Suprapubic skin (tissue), 4 donors: ENCODE data around the gene CES2. TPM values are rescaled to one million over a fixed set of nuclear protein-coding genes. Genes with fewer than 3 reads are reported as not detected.
A peak's percentile ranks its signal among the peaks of the same experiment; 100 is the strongest.

Source experiments
- DNase-seq, 2 donors: peaks; one replicate each; pipeline ENCODE4 v3.0.0-alpha.2; 2019; ENCODE audit warnings: low spot score in 2 of 2
- H3K27ac ChIP-seq: fragments of 200-600 bp; sonication (generic); one replicate; pipeline ENCODE4 v1.5.1; 2019
- H3K27me3 ChIP-seq: fragments of 200-600 bp; sonication (generic); one replicate; pipeline ENCODE4 v1.5.1; 2019
- H3K36me3 ChIP-seq: fragments of 200-600 bp; sonication (generic); one replicate; pipeline ENCODE4 v1.5.1; 2019
- H3K4me1 ChIP-seq: fragments of 200-600 bp; sonication (generic); one replicate; pipeline ENCODE4 v1.5.1; 2019
- H3K4me3 ChIP-seq: fragments of 200-600 bp; sonication (generic); one replicate; pipeline ENCODE4 v1.5.1; 2019; ENCODE audit warnings: mild to moderate bottlenecking
- H3K9me3 ChIP-seq: fragments of 200-600 bp; sonication (generic); one replicate; pipeline ENCODE4 v1.5.1; 2019
- CTCF ChIP-seq, 2 donors: fragments of 200-600 bp in 1 of 2; fragments of 450-650 bp in 1 of 2; sonication (generic) in 1 of 2; IDR thresholded peaks; one replicate each; pipeline ENCODE4 v1.5.1; 2016 to 2019; ENCODE audit warnings: antibody characterized with exemption in 2 of 2, mild to moderate bottlenecking in 1 of 2, moderate library complexity in 1 of 2
- EP300 ChIP-seq: sonication (generic); formaldehyde crosslinking; IDR thresholded peaks from one replicate; pipeline ENCODE4 v1.6.1; 2017; ENCODE audit warnings: antibody characterized with exemption
- POLR2A ChIP-seq, 2 donors: fragments of 450-650 bp; IDR thresholded peaks; one replicate each; pipeline ENCODE4 v1.6.1; 2017; ENCODE audit warnings: antibody characterized with exemption in 2 of 2, mild to moderate bottlenecking in 2 of 2, moderate library complexity in 2 of 2
- POLR2AphosphoS5 ChIP-seq, 3 donors: sonication (generic); formaldehyde crosslinking; IDR thresholded peaks; one replicate each; pipeline ENCODE4 v1.6.1; 2017; ENCODE audit warnings: antibody characterized with exemption in 3 of 3
- WGBS: methylation state at CpG from one replicate; pipeline ENCODE4 v1.1.5; 2018; 5-methylcytosine and 5-hydroxymethylcytosine counted together
- total RNA-seq, 4 donors: library from RNA; depleted of rRNA; stranded (reverse); fragments of >200 nt; gene quantifications; one replicate each; pipeline ENCODE4 v1.1.0, GENCODE V29; 2016

CES2 gene
- total RNA-seq, 4 donors from 2014 or later = 33.6 to 56.0 (median 42.3) TPM

- Histone ChIP-seq H3K27me3 (no peaks in the 10 kb centered on the region), H3K9me3 (no peaks in the 10 kb centered on the region), H3K27ac (peak overlapping the region; percentile 23), H3K4me3 (no peak overlapping the region), H3K36me3 (no peaks in the 10 kb centered on the region), H3K4me1 (peaks cover 25% of the 10 kb centered on the region)
- TF ChIP-seq EP300 = no peak
- DNase-seq = no peak
- WGBS = 73% methylated on average over 13 of the region's 14 CpGs
These were observed 32.4 kb upstream of the CES2 start for GRCh38 chr16:66902648-66903543.

DNA sequence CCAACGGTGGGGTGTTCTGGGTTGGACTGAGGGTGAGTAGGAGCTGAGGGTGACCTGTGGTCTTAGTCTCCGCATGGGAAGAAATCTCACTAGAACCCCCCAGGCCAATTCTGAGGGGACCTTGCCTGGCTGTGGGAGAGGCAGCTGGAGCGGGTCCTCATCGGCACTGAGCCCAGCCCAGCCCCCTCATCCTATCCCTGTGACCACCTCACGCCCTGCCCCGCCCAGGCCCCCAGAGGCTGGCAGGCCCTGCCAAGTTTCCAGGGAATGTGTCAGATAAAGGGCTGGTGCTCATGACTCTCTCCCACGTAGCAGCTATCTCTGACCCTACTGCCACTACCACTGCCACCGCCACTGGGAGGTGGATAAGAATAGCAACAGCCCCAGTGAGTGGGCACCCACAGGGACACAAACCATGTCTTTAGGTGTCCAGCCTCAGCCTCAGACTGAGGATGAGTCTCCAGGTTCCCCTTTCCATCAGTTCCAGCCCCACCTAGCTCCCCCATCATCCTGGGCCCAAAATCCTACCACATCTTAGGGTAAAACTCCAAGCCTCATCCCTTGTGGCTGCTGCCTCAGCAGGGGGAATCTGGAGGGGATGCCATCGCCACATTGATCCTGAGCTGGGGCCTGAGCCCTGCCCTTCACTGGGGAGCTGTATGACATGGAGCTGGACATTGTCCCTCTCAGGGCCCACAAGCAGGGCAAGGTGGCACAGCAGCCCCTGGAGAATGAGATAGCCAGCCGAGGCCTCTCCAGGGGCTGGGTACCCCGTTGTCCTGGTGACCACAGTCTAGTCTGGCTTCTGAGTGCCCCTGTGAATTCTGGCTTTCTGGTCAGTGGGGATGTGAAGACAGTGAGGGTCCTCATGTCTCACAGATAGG lies 31.5 kb upstream of the CES2 start:
- peaks cover 25% of the 10 kb centered on the region for H3K4me1 ChIP-seq
- H3K27ac ChIP-seq = peak overlapping the region; percentile 23
- H3K27me3 ChIP-seq = no peaks in the 10 kb centered on the region
- no peak for DNase-seq
- H3K4me3 ChIP-seq = no peak overlapping the region
- WGBS = 80% methylated on average over 6 of the region's 11 CpGs
- no peaks in the 10 kb centered on the region for H3K36me3 ChIP-seq
- TF ChIP-seq POLR2A (IDR thresholded peaks at IDR 0.05) = no peak
- no peak for TF ChIP-seq EP300
- no peak for TF ChIP-seq CTCF (IDR thresholded peaks at IDR 0.05)
- TF ChIP-seq POLR2AphosphoS5 (IDR thresholded peaks at IDR 0.05) = no peak
- no peaks in the 10 kb centered on the region for H3K9me3 ChIP-seq

- 83% methylated on average over 13 of the region's 13 CpGs for WGBS
- Histone ChIP-seq H3K27ac (no peak overlapping the region), H3K9me3 (no peaks in the 10 kb centered on the region), H3K4me3 (no peak overlapping the region), H3K36me3 (no peaks in the 10 kb centered on the region), H3K27me3 (no peaks in the 10 kb centered on the region), H3K4me1 (peaks cover 22% of the 10 kb centered on the region)
- TF ChIP-seq EP300 (no peak), CTCF (IDR thresholded peaks at IDR 0.05) (no peak), POLR2A (IDR thresholded peaks at IDR 0.05) (no peak), POLR2AphosphoS5 (IDR thresholded peaks at IDR 0.05) (no peak)
- DNase-seq = no peak
These were observed 30.9 kb upstream of the CES2 start for GRCh38 chr16:66904428-66904845.

DNA sequence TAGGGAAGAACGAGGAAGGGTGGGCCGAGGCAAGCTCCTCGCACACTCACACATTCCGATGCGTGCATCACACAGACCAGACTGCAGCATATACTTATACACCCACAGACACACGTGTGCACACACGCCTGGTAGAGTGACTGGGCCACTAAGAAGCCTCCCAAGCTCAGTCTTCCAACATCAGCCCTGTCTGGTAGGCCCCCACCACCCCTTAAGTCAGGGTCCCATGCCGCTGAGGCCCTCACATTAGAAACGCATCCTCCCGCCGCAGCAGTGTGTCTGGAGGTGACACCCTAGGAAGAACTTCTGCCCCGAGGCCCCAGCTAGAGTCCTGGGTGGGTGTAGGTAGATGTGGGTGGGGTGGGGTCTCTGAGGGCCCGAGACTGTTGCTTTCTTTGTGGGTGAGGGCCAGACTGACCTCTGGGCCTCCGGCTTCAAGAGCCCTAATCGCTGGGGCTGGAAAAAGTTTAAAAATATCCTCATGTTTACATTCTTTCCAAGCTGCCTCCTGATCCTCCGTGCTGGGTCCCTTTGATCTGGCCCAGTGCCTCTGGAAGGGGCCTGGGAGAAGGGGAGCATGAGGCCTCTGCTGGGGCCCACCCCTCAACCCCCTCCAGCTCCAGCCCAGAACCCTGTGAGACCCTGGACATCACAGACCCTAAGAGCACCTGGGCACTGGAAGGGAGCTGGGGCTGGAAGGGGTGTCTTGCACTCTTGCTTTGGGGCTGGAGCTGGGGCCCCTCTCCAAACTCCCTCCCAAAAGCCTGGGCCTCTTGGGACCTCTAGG lies 30.3 kb upstream of the CES2 start:
- WGBS = 47% methylated on average over 14 of the region's 16 CpGs
- Histone ChIP-seq H3K9me3 (no peaks in the 10 kb centered on the region), H3K36me3 (no peaks in the 10 kb centered on the region), H3K27me3 (no peaks in the 10 kb centered on the region), H3K4me1 (peaks cover 19% of the 10 kb centered on the region), H3K27ac (no peak overlapping the region), H3K4me3 (no peak overlapping the region)
- TF ChIP-seq POLR2A (IDR thresholded peaks at IDR 0.05) (no peak), EP300 (no peak), CTCF (IDR thresholded peaks at IDR 0.05) (no peak), POLR2AphosphoS5 (IDR thresholded peaks at IDR 0.05) (no peak)
- DNase-seq = no peak
